Measurements from ENCODE around the gene KLHL2. TPM values are rescaled to one million over a fixed set of nuclear protein-coding genes. Genes with fewer than 3 reads are reported as not detected.

KLHL2 gene
- total RNA-seq, 4 donors from 2014 or later = 16.8 to 26.7 (median 21.2) TPM

GRCh38 chr4:165361810-165362209 lies 154.4 kb downstream of the KLHL2 start:
- TF ChIP-seq CTCF (IDR thresholded peaks at IDR 0.05; ENCODE audit: low read depth) = no peak

- no peak for TF ChIP-seq CTCF (IDR thresholded peaks at IDR 0.05; ENCODE audit: low read depth)
These were observed 157.2 kb downstream of the KLHL2 start for GRCh38 chr4:165364452-165365080.

DNA sequence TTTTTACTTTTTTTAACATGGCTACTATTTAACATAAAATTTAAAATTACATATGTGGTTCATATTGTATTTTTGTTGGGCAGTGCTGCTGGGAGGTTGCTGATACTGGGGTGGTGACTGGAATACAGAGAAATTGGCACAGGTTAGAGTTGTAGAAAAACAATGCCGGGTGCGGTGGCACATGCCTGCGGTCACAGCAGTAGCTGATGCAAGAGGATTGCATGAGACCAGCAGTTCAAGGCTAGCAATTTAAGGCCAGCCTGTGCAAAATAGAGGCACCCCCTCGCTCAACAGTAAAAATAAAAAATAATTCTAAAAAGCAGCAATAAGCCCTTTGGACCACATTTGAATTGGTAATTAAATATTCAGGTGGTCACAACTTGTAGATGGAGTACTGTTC lies 159.7 kb downstream of the KLHL2 start:
- TF ChIP-seq CTCF (IDR thresholded peaks at IDR 0.05; ENCODE audit: low read depth) = no peak

DNA sequence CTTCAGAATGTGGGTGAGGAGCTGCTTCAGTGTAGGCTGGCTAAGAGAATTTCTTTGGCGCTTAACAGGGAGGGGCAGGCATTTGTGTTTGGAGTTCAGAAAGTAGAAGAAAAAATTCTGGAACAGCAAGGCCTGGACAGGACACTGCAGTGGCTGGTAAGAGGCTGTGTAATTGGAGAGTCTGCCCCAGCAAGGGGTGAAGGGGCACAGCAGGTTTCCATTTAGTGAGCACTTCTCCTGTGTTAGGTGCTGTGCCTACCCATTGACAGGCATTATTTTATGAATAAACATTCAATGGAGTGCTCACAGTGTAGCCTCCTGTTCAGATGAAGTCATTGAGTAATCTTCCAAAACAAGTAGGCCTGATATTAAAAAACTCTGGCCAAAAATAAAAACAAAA lies 160.8 kb downstream of the KLHL2 start:
- no peak for TF ChIP-seq CTCF (IDR thresholded peaks at IDR 0.05; ENCODE audit: low read depth)

GRCh38 chr4:165368567-165368966 lies 161.2 kb downstream of the KLHL2 start:
- no peak for TF ChIP-seq CTCF (IDR thresholded peaks at IDR 0.05; ENCODE audit: low read depth)

DNA sequence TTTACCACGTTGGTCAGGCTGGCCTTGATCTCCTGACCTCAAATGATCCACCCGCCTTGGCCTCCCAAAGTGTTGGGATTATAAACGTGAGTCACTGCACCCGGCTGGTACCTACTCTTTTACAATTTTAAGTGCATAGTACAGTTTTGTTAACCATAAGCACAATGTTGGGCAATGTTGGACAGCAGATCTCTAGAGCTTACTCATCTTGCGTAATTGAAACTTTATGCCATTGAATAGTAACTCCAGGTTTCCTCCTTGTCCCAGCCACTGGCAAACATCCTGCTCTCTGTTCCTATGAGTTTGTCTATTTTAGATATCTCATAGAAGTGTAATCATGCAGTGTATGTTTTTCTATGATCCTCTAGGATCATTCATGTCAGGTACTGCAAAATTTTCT lies 162.2 kb downstream of the KLHL2 start:
- TF ChIP-seq CTCF (IDR thresholded peaks at IDR 0.05; ENCODE audit: low read depth) = no peak

DNA sequence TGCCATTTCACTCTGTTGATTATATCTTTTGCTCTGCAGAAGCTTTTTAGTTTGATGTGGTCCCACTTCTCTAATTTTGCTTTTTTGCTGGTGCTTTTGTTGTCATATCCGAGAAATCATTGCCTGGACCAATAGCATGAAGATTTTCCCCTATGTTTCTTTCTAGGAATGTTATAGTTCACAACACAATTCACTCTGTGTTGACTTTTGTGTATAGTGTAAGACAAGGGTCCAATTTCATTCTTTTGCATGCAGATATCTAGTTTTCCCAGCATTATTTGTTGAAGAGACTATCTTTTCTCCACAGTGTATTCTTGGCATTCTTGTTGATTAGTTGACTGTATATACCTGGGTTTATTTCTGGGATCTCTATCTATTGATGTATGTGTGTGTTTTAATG lies 163.2 kb downstream of the KLHL2 start:
- TF ChIP-seq CTCF (IDR thresholded peaks at IDR 0.05; ENCODE audit: low read depth) = no peak

Small RNA genes lying within 50 kb of the gene (small RNA-seq; reads per million reads assigned to genes)
- not detected for gene RNU4-87P

Other genes starting within 250 kb of the KLHL2 start
- gene TRIM61, start 229.9 kb upstream of the KLHL2 start, total RNA-seq = 1 to 10 TPM in 2 of 4 donors, under 1 TPM in 1, not detected in 1; 0.66 to 1.5 (median 1.0) TPM
- gene TRIM60, start 175.6 kb upstream of the KLHL2 start, total RNA-seq = not detected
- gene TRIM75, start 153.7 kb upstream of the KLHL2 start, total RNA-seq = not detected
- 10 to 100 TPM; 22.2 to 30.8 (median 25.9) TPM for gene TMEM192, start 94.7 kb upstream of the KLHL2 start, total RNA-seq
- gene MSMO1, start 120.1 kb downstream of the KLHL2 start, total RNA-seq = 10 to 100 TPM; 11.9 to 68.8 (median 22.0) TPM
- gene CPE, start 171.4 kb downstream of the KLHL2 start, total RNA-seq = 100 to 1,000 TPM in 2 of 4 donors, 10 to 100 TPM in 2; 81.0 to 122 (median 99.6) TPM

All from subcutaneous adipose tissue (tissue), 4 donors.